Prostate gland (tissue), 2 donors: ENCODE results near the gene TMBIM6. TPM values are rescaled to one million over a fixed set of nuclear protein-coding genes. Genes with fewer than 3 reads are reported as not detected.

Experiments used
- DNase-seq: peaks from one replicate; pipeline ENCODE4 v3.0.0-alpha.2; 2019; ENCODE audit warnings: low spot score
- H3K27ac ChIP-seq, 2 donors: fragments of 200-600 bp; sonication (generic); 2 replicates each; pipeline ENCODE4 v1.5.1; 2017 to 2019
- H3K27me3 ChIP-seq: fragments of 200-600 bp; sonication (generic); replicated peaks from 2 replicates; pipeline ENCODE4 v1.5.1; 2019; ENCODE audit not compliant: insufficient read depth
- H3K36me3 ChIP-seq, 2 donors: fragments of 200-600 bp; sonication (generic); 1 replicate in 1 of 2; 2 replicates in 1 of 2; pipeline versions ENCODE4 v1.5.1 to v1.8.1; 2017 to 2019
- H3K4me1 ChIP-seq: fragments of 200-600 bp; sonication (generic); replicated peaks from 2 replicates; pipeline ENCODE4 v1.5.1; 2019
- H3K4me3 ChIP-seq, 2 donors: fragments of 200-600 bp; sonication (generic); 2 replicates each; pipeline ENCODE4 v1.5.1; 2017 to 2019
- H3K9me3 ChIP-seq: fragments of 200-600 bp; sonication (generic); 2 replicates; pipeline ENCODE4 v1.5.1; 2017
- POLR2A ChIP-seq: fragments of 450-650 bp; IDR thresholded peaks from one replicate; pipeline ENCODE4 v1.6.1; 2016; ENCODE audit warnings: antibody characterized with exemption, mild to moderate bottlenecking
- POLR2AphosphoS5 ChIP-seq: sonication (generic); formaldehyde crosslinking; IDR thresholded peaks from one replicate; pipeline ENCODE4 v1.6.1; 2017; ENCODE audit warnings: antibody characterized with exemption
- WGBS: methylation state at CpG from one replicate; pipeline ENCODE4 v1.1.5; 2018; 5-methylcytosine and 5-hydroxymethylcytosine counted together
- intact Hi-C: fragments of 100-400 bp; cut with DNase I; formaldehyde crosslinking; loops from one replicate; pipeline ENCODE4 v1.14.2; 2022
- total RNA-seq, 2 donors: library from RNA; depleted of rRNA; stranded (reverse); fragments of >200 nt; gene quantifications; one replicate each; pipeline ENCODE4 v1.1.0, GENCODE V29; 2016
- TF ChIP-seq, protein P1 (sequence below), 4 experiments: fragments of 200-600 bp in 2 of 4; fragments of 450-650 bp in 2 of 4; sonication (generic) in 2 of 4; IDR thresholded peaks; 1 replicate in 3 of 4; 2 replicates in 1 of 4; pipeline ENCODE4 v1.5.1; 2016 to 2019; ENCODE audit warnings: antibody characterized with exemption in 4 of 4, mild to moderate bottlenecking in 2 of 4, moderate library complexity in 2 of 4

Gene TMBIM6
- total RNA-seq, 2 donors from 2014 or later, result 541 to 778 TPM

- Histone ChIP-seq H3K27ac (no peak overlapping the region), H3K9me3 (no peaks in the 10 kb centered on the region), H3K36me3 (no peaks in the 10 kb centered on the region), H3K4me3 (no peak overlapping the region), H3K4me1 (no peaks in the 10 kb centered on the region), H3K27me3 (no peaks in the 10 kb centered on the region)
- TF ChIP-seq, protein P1, sequence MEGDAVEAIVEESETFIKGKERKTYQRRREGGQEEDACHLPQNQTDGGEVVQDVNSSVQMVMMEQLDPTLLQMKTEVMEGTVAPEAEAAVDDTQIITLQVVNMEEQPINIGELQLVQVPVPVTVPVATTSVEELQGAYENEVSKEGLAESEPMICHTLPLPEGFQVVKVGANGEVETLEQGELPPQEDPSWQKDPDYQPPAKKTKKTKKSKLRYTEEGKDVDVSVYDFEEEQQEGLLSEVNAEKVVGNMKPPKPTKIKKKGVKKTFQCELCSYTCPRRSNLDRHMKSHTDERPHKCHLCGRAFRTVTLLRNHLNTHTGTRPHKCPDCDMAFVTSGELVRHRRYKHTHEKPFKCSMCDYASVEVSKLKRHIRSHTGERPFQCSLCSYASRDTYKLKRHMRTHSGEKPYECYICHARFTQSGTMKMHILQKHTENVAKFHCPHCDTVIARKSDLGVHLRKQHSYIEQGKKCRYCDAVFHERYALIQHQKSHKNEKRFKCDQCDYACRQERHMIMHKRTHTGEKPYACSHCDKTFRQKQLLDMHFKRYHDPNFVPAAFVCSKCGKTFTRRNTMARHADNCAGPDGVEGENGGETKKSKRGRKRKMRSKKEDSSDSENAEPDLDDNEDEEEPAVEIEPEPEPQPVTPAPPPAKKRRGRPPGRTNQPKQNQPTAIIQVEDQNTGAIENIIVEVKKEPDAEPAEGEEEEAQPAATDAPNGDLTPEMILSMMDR (IDR thresholded peaks at IDR 0.05), result no peak
- TF ChIP-seq POLR2A, result no peak
- no peak for TF ChIP-seq POLR2AphosphoS5
- no peak for DNase-seq
- 89% methylated on average over 10 of the region's 11 CpGs for WGBS
- intact Hi-C loops, result no loop called here
These were observed 59.2 kb downstream of the TMBIM6 start for GRCh38 chr12:49800421-49801140.

- H3K27me3 ChIP-seq, result no peaks in the 10 kb centered on the region
- no peak for DNase-seq
- intact Hi-C loops, result no loop called here
- no peaks in the 10 kb centered on the region for H3K36me3 ChIP-seq
- 75% methylated on average over 17 of the region's 17 CpGs for WGBS
- H3K27ac ChIP-seq, result no peak overlapping the region
- H3K9me3 ChIP-seq, result no peaks in the 10 kb centered on the region
- TF ChIP-seq POLR2A, result no peak
- TF ChIP-seq, protein P1 (IDR thresholded peaks at IDR 0.05), result no peak
- no peak for TF ChIP-seq POLR2AphosphoS5
- no peak overlapping the region for H3K4me3 ChIP-seq
- H3K4me1 ChIP-seq, result no peaks in the 10 kb centered on the region
These were observed 60.0 kb downstream of the TMBIM6 start for GRCh38 chr12:49801141-49802063.

DNA sequence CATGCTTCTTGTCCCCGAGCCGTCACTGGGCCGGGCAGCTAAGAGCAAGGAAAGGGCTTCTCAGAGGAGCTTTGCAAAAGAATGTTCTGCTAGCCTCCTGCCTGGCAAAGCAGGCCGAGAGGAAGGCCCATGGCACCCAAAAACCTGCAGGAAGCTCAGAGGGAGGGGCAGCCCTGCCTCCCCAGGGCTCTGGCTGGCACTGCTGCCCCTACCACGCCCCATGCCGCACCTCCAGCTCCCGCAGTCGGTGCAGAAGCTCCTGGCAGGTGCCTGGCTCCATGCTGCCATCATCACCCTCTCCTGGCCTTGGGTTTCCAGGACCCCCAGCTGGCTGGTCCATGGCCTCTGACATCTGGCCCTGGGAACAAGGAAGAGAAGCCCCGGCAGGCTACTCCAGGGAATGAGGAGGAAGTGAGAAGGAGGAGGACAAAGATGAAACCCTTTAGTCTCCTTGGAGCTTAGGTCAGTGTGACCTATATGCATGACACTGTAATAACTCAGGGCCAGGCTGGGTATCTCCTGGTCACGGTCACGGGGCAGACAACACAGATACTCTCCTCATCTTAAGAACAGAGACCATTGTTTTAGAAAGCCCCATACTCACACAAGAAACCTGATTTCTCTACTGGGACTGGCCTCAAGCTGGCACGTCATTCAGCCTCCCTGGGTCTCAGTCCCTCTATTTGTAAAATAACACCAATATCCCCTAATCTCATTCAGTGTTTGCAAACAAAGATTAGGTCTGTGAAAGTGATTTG is 62.5 kb downstream of the TMBIM6 start:
- DNase-seq, result no peak
- Histone ChIP-seq H3K4me3 (no peak overlapping the region), H3K36me3 (no peaks in the 10 kb centered on the region), H3K27ac (no peak overlapping the region), H3K4me1 (no peaks in the 10 kb centered on the region), H3K27me3 (no peaks in the 10 kb centered on the region), H3K9me3 (no peaks in the 10 kb centered on the region)
- intact Hi-C loops, result no loop called here
- 86% methylated on average over 11 of the region's 12 CpGs for WGBS
- TF ChIP-seq, protein P1 (IDR thresholded peaks at IDR 0.05), result no peak
- TF ChIP-seq POLR2A (no peak), POLR2AphosphoS5 (no peak)

- Histone ChIP-seq H3K9me3 (no peaks in the 10 kb centered on the region), H3K27ac (no peak overlapping the region), H3K4me1 (no peaks in the 10 kb centered on the region), H3K27me3 (no peaks in the 10 kb centered on the region), H3K4me3 (no peak overlapping the region), H3K36me3 (no peaks in the 10 kb centered on the region)
- DNase-seq, result no peak
- WGBS, result 92% methylated on average over 10 of the region's 10 CpGs
- intact Hi-C loops, result no loop called here
- TF ChIP-seq POLR2AphosphoS5 (no peak), POLR2A (no peak)
- TF ChIP-seq, protein P1 (IDR thresholded peaks at IDR 0.05), result no peak
These were observed 63.5 kb downstream of the TMBIM6 start for GRCh38 chr12:49804821-49805220.
